ENCODE measurements around the gene FAM124B.

The FAM124B gene

GRCh38 chr2:224434618-224435017, 32.7 kb upstream of the FAM124B start:
- no peak overlapping the region for H3K27ac ChIP-seq (ENCODE audit: insufficient read depth, low read depth, low read length, poor library complexity, severe bottlenecking)
- H3K9me3 ChIP-seq (ENCODE audit: control insufficient read depth, low read length), result no peaks in the 10 kb centered on the region
- H3K27me3 ChIP-seq (ENCODE audit: control insufficient read depth, insufficient read depth, low read length, poor library complexity, severe bottlenecking), result no peaks in the 10 kb centered on the region
- no peaks in the 10 kb centered on the region for H3K36me3 ChIP-seq (ENCODE audit: control insufficient read depth, insufficient read depth, low read length)
- no peak overlapping the region for H3K4me3 ChIP-seq (ENCODE audit: insufficient read depth, low read depth, low read length)
- H3K4me1 ChIP-seq (ENCODE audit: control insufficient read depth, insufficient read depth, low read length), result no peaks in the 10 kb centered on the region
- WGBS, 2 experiments, result 81 to 87% methylated on average over 4 of the region's 4 CpGs

GRCh38 chr2:224433442-224433841, 31.5 kb upstream of the FAM124B start:
- Histone ChIP-seq H3K4me1 (ENCODE audit: control insufficient read depth, insufficient read depth, low read length) (no peaks in the 10 kb centered on the region), H3K9me3 (ENCODE audit: control insufficient read depth, low read length) (no peaks in the 10 kb centered on the region), H3K27ac (ENCODE audit: insufficient read depth, low read depth, low read length, poor library complexity, severe bottlenecking) (no peak overlapping the region), H3K27me3 (ENCODE audit: control insufficient read depth, insufficient read depth, low read length, poor library complexity, severe bottlenecking) (no peaks in the 10 kb centered on the region), H3K36me3 (ENCODE audit: control insufficient read depth, insufficient read depth, low read length) (no peaks in the 10 kb centered on the region), H3K4me3 (ENCODE audit: insufficient read depth, low read depth, low read length) (no peak overlapping the region)
- WGBS, 2 experiments, result 14 to 16% methylated on average over 10 of the region's 10 CpGs

- WGBS, 2 experiments, result 91 to 96% methylated on average over 6 of the region's 6 CpGs
- no peaks in the 10 kb centered on the region for H3K36me3 ChIP-seq (ENCODE audit: control insufficient read depth, insufficient read depth, low read length)
- H3K9me3 ChIP-seq (ENCODE audit: control insufficient read depth, low read length), result no peaks in the 10 kb centered on the region
- no peaks in the 10 kb centered on the region for H3K27me3 ChIP-seq (ENCODE audit: control insufficient read depth, insufficient read depth, low read length, poor library complexity, severe bottlenecking)
- no peak overlapping the region for H3K4me3 ChIP-seq (ENCODE audit: insufficient read depth, low read depth, low read length)
- H3K4me1 ChIP-seq (ENCODE audit: control insufficient read depth, insufficient read depth, low read length), result no peaks in the 10 kb centered on the region
- no peak overlapping the region for H3K27ac ChIP-seq (ENCODE audit: insufficient read depth, low read depth, low read length, poor library complexity, severe bottlenecking)
These were observed 30.2 kb upstream of the FAM124B start for GRCh38 chr2:224432003-224432579.

- WGBS, 2 experiments, result 72 to 77% methylated on average over 2 of the region's 2 CpGs
These were observed 27.5 kb upstream of the FAM124B start for GRCh38 chr2:224429441-224429810.

GRCh38 chr2:224428787-224429440, 27.0 kb upstream of the FAM124B start:
- H3K9me3 ChIP-seq (ENCODE audit: control insufficient read depth, low read length), result no peaks in the 10 kb centered on the region
- H3K4me3 ChIP-seq (ENCODE audit: insufficient read depth, low read depth, low read length), result no peak overlapping the region
- no peaks in the 10 kb centered on the region for H3K36me3 ChIP-seq (ENCODE audit: control insufficient read depth, insufficient read depth, low read length)
- no peaks in the 10 kb centered on the region for H3K27me3 ChIP-seq (ENCODE audit: control insufficient read depth, insufficient read depth, low read length, poor library complexity, severe bottlenecking)
- H3K4me1 ChIP-seq (ENCODE audit: control insufficient read depth, insufficient read depth, low read length), result no peaks in the 10 kb centered on the region
- no peak overlapping the region for H3K27ac ChIP-seq (ENCODE audit: insufficient read depth, low read depth, low read length, poor library complexity, severe bottlenecking)
- 90 to 91% methylated on average over 3 of the region's 3 CpGs for WGBS, 2 experiments

More at GRCh38 chr2:224429441-224429810, 27.5 kb upstream of the FAM124B start:
- Histone ChIP-seq H3K36me3 (ENCODE audit: control insufficient read depth, insufficient read depth, low read length) (no peaks in the 10 kb centered on the region), H3K4me1 (ENCODE audit: control insufficient read depth, insufficient read depth, low read length) (no peaks in the 10 kb centered on the region), H3K9me3 (ENCODE audit: control insufficient read depth, low read length) (no peaks in the 10 kb centered on the region), H3K27me3 (ENCODE audit: control insufficient read depth, insufficient read depth, low read length, poor library complexity, severe bottlenecking) (no peaks in the 10 kb centered on the region), H3K27ac (ENCODE audit: insufficient read depth, low read depth, low read length, poor library complexity, severe bottlenecking) (no peak overlapping the region), H3K4me3 (ENCODE audit: insufficient read depth, low read depth, low read length) (no peak overlapping the region)

- Histone ChIP-seq H3K36me3 (ENCODE audit: control insufficient read depth, insufficient read depth, low read length) (no peaks in the 10 kb centered on the region), H3K4me1 (ENCODE audit: control insufficient read depth, insufficient read depth, low read length) (no peaks in the 10 kb centered on the region), H3K9me3 (ENCODE audit: control insufficient read depth, low read length) (no peaks in the 10 kb centered on the region), H3K27me3 (ENCODE audit: control insufficient read depth, insufficient read depth, low read length, poor library complexity, severe bottlenecking) (no peaks in the 10 kb centered on the region), H3K27ac (ENCODE audit: insufficient read depth, low read depth, low read length, poor library complexity, severe bottlenecking) (no peak overlapping the region), H3K4me3 (ENCODE audit: insufficient read depth, low read depth, low read length) (no peak overlapping the region)
- WGBS, 2 experiments, result 96 to 98% methylated on average over 4 of the region's 4 CpGs
These were observed 25.6 kb upstream of the FAM124B start for GRCh38 chr2:224427471-224427870.

GRCh38 chr2:224426656-224427055, 24.7 kb upstream of the FAM124B start:
- Histone ChIP-seq H3K9me3 (ENCODE audit: control insufficient read depth, low read length) (no peaks in the 10 kb centered on the region), H3K4me3 (ENCODE audit: insufficient read depth, low read depth, low read length) (no peak overlapping the region), H3K27me3 (ENCODE audit: control insufficient read depth, insufficient read depth, low read length, poor library complexity, severe bottlenecking) (no peaks in the 10 kb centered on the region), H3K36me3 (ENCODE audit: control insufficient read depth, insufficient read depth, low read length) (no peaks in the 10 kb centered on the region), H3K27ac (ENCODE audit: insufficient read depth, low read depth, low read length, poor library complexity, severe bottlenecking) (no peak overlapping the region), H3K4me1 (ENCODE audit: control insufficient read depth, insufficient read depth, low read length) (no peaks in the 10 kb centered on the region)
- WGBS, 2 experiments, result 89 to 90% methylated on average over 3 of the region's 3 CpGs

- Histone ChIP-seq H3K9me3 (ENCODE audit: control insufficient read depth, low read length) (no peaks in the 10 kb centered on the region), H3K4me1 (ENCODE audit: control insufficient read depth, insufficient read depth, low read length) (no peaks in the 10 kb centered on the region), H3K27me3 (ENCODE audit: control insufficient read depth, insufficient read depth, low read length, poor library complexity, severe bottlenecking) (no peaks in the 10 kb centered on the region), H3K27ac (ENCODE audit: insufficient read depth, low read depth, low read length, poor library complexity, severe bottlenecking) (no peak overlapping the region), H3K4me3 (ENCODE audit: insufficient read depth, low read depth, low read length) (no peak overlapping the region), H3K36me3 (ENCODE audit: control insufficient read depth, insufficient read depth, low read length) (no peaks in the 10 kb centered on the region)
- no CpG with 5 or more reads among the region's 2 CpGs for WGBS, 2 experiments
These were observed 19.2 kb upstream of the FAM124B start for GRCh38 chr2:224421065-224421464.

GRCh38 chr2:224417947-224418346, 16.0 kb upstream of the FAM124B start:
- 92 to 97% methylated on average over 4 of the region's 4 CpGs for WGBS, 2 experiments
- H3K27ac ChIP-seq (ENCODE audit: insufficient read depth, low read depth, low read length, poor library complexity, severe bottlenecking), result no peak overlapping the region
- H3K27me3 ChIP-seq (ENCODE audit: control insufficient read depth, insufficient read depth, low read length, poor library complexity, severe bottlenecking), result no peaks in the 10 kb centered on the region
- H3K4me3 ChIP-seq (ENCODE audit: insufficient read depth, low read depth, low read length), result no peak overlapping the region
- no peaks in the 10 kb centered on the region for H3K9me3 ChIP-seq (ENCODE audit: control insufficient read depth, low read length)
- no peaks in the 10 kb centered on the region for H3K4me1 ChIP-seq (ENCODE audit: control insufficient read depth, insufficient read depth, low read length)
- no peaks in the 10 kb centered on the region for H3K36me3 ChIP-seq (ENCODE audit: control insufficient read depth, insufficient read depth, low read length)

GRCh38 chr2:224417361-224417729, 15.4 kb upstream of the FAM124B start:
- Histone ChIP-seq H3K27ac (ENCODE audit: insufficient read depth, low read depth, low read length, poor library complexity, severe bottlenecking) (no peak overlapping the region), H3K4me3 (ENCODE audit: insufficient read depth, low read depth, low read length) (no peak overlapping the region), H3K27me3 (ENCODE audit: control insufficient read depth, insufficient read depth, low read length, poor library complexity, severe bottlenecking) (no peaks in the 10 kb centered on the region), H3K9me3 (ENCODE audit: control insufficient read depth, low read length) (no peaks in the 10 kb centered on the region), H3K4me1 (ENCODE audit: control insufficient read depth, insufficient read depth, low read length) (no peaks in the 10 kb centered on the region), H3K36me3 (ENCODE audit: control insufficient read depth, insufficient read depth, low read length) (no peaks in the 10 kb centered on the region)
- whole genome bisulfite sequencing, 2 experiments, result 85 to 90% methylated on average over 1 of the region's 1 CpG
